ENCODE results near the gene CTBP2. TPM values are rescaled to one million over a fixed set of nuclear protein-coding genes. Genes with fewer than 3 reads are reported as not detected.

Gene CTBP2
- polyA plus RNA-seq, 1 donor (not counting 4 experiments of a cell fraction or from before 2014, with no cell fraction given) = 76.0 TPM

GRCh38 chr10:124978376-124978725, 182.0 kb downstream of the CTBP2 start:
- H2AFZ ChIP-seq (ENCODE audit: control insufficient read depth, low read length) = no peak overlapping the region
- TF ChIP-seq CTCF (optimal IDR thresholded peaks at IDR 0.05 in 1 of 3, IDR thresholded peaks at IDR 0.05 in 1 of 3, conservative IDR thresholded peaks at IDR 0.05 in 1 of 3; ENCODE audit: extremely low read depth in 1 of 3, insufficient read depth in 2 of 3, low read length in 3 of 3) (no peak), EZH2 (IDR thresholded peaks at IDR 0.05; ENCODE audit: low read length) (no peak)
- H3K27ac ChIP-seq (ENCODE audit: control insufficient read depth, insufficient read depth, low read length) = no peak overlapping the region
- H3K9me1 ChIP-seq (ENCODE audit: control insufficient read depth, extremely low read depth, insufficient read depth, low read length) = no peaks in the 10 kb centered on the region
- dilution Hi-C loops (cut with MboI; ENCODE audit: extremely low pct_ligation_motif_present, low sequenced_read_pairs) = no loop called here
- no peak for DNase-seq (ENCODE audit: low read depth, low spot score)
- H3K4me2 ChIP-seq (ENCODE audit: control insufficient read depth, extremely low read depth, insufficient read depth, low read depth, low read length) = no peak overlapping the region
- no peak overlapping the region for H3K9ac ChIP-seq (ENCODE audit: control insufficient read depth, extremely low read depth, insufficient read depth, low read length)
- no peaks in the 10 kb centered on the region for H3K4me1 ChIP-seq (ENCODE audit: control insufficient read depth, extremely low read depth, insufficient read depth, low read length)
- peaks cover 4 to 8% of the 10 kb centered on the region in 2 experiments for H3K36me3 ChIP-seq (ENCODE audit: control insufficient read depth in 2 of 2, extremely low read depth in 1 of 2, insufficient read depth in 2 of 2, low read length in 2 of 2)
- H3K4me3 ChIP-seq (ENCODE audit: control insufficient read depth in 2 of 3, extremely low read depth in 1 of 3, insufficient read depth in 2 of 3, low read depth in 1 of 3, low read length in 3 of 3) = no peak overlapping the region
- H3K9me3 ChIP-seq (ENCODE audit: control insufficient read depth, low read depth, low read length) = no peaks in the 10 kb centered on the region
- FAIRE-seq = no peak
- H3K27me3 ChIP-seq (ENCODE audit: control insufficient read depth, extremely low read depth, insufficient read depth, low read length) = no peaks in the 10 kb centered on the region
- H4K20me1 ChIP-seq (ENCODE audit: control insufficient read depth, extremely low read depth, insufficient read depth, low read length) = no peaks in the 10 kb centered on the region
- H3K79me2 ChIP-seq (ENCODE audit: control insufficient read depth, insufficient read depth, low read length) = peaks cover 3% of the 10 kb centered on the region

- Histone ChIP-seq H3K36me3 (ENCODE audit: control insufficient read depth in 2 of 2, extremely low read depth in 1 of 2, insufficient read depth in 2 of 2, low read length in 2 of 2) (peaks cover 4 to 7% of the 10 kb centered on the region in 2 experiments), H3K27ac (ENCODE audit: control insufficient read depth, insufficient read depth, low read length) (no peak overlapping the region), H3K9me1 (ENCODE audit: control insufficient read depth, extremely low read depth, insufficient read depth, low read length) (no peaks in the 10 kb centered on the region), H3K27me3 (ENCODE audit: control insufficient read depth, extremely low read depth, insufficient read depth, low read length) (no peaks in the 10 kb centered on the region), H3K9me3 (ENCODE audit: control insufficient read depth, low read depth, low read length) (no peaks in the 10 kb centered on the region), H3K4me3 (ENCODE audit: control insufficient read depth in 2 of 3, extremely low read depth in 1 of 3, insufficient read depth in 2 of 3, low read depth in 1 of 3, low read length in 3 of 3) (no peak overlapping the region), H2AFZ (ENCODE audit: control insufficient read depth, low read length) (no peak overlapping the region), H3K4me2 (ENCODE audit: control insufficient read depth, extremely low read depth, insufficient read depth, low read depth, low read length) (no peak overlapping the region), H3K79me2 (ENCODE audit: control insufficient read depth, insufficient read depth, low read length) (peaks cover 3% of the 10 kb centered on the region), H3K4me1 (ENCODE audit: control insufficient read depth, extremely low read depth, insufficient read depth, low read length) (no peaks in the 10 kb centered on the region), H4K20me1 (ENCODE audit: control insufficient read depth, extremely low read depth, insufficient read depth, low read length) (no peaks in the 10 kb centered on the region), H3K9ac (ENCODE audit: control insufficient read depth, extremely low read depth, insufficient read depth, low read length) (no peak overlapping the region)
- FAIRE-seq (no peak), DNase-seq (ENCODE audit: low read depth, low spot score) (no peak)
- dilution Hi-C loops (cut with MboI; ENCODE audit: extremely low pct_ligation_motif_present, low sequenced_read_pairs) = no loop called here
- no peak for TF ChIP-seq EZH2 (IDR thresholded peaks at IDR 0.05; ENCODE audit: low read length)
- no peak for TF ChIP-seq CTCF (optimal IDR thresholded peaks at IDR 0.05 in 1 of 3, IDR thresholded peaks at IDR 0.05 in 1 of 3, conservative IDR thresholded peaks at IDR 0.05 in 1 of 3; ENCODE audit: extremely low read depth in 1 of 3, insufficient read depth in 2 of 3, low read length in 3 of 3)
Measured at GRCh38 chr10:124977648-124978375, 182.6 kb downstream of the CTBP2 start.

All from keratinocyte (primary cell).